Measurements from ENCODE around the gene TUBA3E.
A peak's percentile ranks its signal among the peaks of the same experiment; 100 is the strongest.
"Not testable (repeated sequence)": the region's sequence is repeated elsewhere in the genome, so short reads cannot be mapped to it uniquely, and the experiment has no call there.

The TUBA3E gene

GRCh38 chr2:130198343-130198742, at the start of gene TUBA3E:
Gene TUBA3E, minus strand, starts transcription at chr2:130198439. Its CDS starts 79 bp downstream, at chr2:130198360.
- H3K4me3 ChIP-seq (ENCODE audit: low read depth, low read length), result no peak within 1 kb of the TSS
- TF ChIP-seq, protein P1, sequence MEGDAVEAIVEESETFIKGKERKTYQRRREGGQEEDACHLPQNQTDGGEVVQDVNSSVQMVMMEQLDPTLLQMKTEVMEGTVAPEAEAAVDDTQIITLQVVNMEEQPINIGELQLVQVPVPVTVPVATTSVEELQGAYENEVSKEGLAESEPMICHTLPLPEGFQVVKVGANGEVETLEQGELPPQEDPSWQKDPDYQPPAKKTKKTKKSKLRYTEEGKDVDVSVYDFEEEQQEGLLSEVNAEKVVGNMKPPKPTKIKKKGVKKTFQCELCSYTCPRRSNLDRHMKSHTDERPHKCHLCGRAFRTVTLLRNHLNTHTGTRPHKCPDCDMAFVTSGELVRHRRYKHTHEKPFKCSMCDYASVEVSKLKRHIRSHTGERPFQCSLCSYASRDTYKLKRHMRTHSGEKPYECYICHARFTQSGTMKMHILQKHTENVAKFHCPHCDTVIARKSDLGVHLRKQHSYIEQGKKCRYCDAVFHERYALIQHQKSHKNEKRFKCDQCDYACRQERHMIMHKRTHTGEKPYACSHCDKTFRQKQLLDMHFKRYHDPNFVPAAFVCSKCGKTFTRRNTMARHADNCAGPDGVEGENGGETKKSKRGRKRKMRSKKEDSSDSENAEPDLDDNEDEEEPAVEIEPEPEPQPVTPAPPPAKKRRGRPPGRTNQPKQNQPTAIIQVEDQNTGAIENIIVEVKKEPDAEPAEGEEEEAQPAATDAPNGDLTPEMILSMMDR (conservative IDR thresholded peaks at IDR 0.05; ENCODE audit: low read depth, low read length), result no peak
- DNase-seq (ENCODE audit: low read depth), result no peak

- no peak overlapping the region for H3K4me3 ChIP-seq (ENCODE audit: low read depth, low read length)
- no peak for DNase-seq (ENCODE audit: low read depth)
- TF ChIP-seq, protein P1 (conservative IDR thresholded peaks at IDR 0.05; ENCODE audit: low read depth, low read length), result no peak
Observed at GRCh38 chr2:130246430-130246829, 48.2 kb upstream of the TUBA3E start.

DNA sequence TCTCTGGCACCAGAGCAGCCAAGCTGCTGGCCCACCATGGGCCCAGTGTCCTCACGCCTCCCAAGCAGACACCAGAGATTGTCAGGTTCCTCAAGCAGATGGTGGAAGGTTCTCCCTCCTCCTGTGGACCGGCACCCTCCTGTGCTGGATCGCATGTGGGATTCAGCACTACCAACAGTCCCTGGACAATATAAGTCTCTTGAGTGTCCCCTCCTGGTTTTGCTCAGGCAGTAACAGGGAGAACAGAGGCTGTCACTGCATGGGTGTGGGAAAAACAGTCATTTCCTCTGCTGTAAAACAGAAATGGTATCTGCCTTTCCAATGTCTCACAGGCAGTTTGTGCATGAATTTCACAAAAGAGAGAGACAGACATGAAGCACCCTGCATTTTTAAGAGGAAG, 47.7 kb upstream of the TUBA3E start:
- TF ChIP-seq, protein P1 (conservative IDR thresholded peaks at IDR 0.05; ENCODE audit: low read depth, low read length), result no peak
- no peak for DNase-seq (ENCODE audit: low read depth)
- no peak overlapping the region for H3K4me3 ChIP-seq (ENCODE audit: low read depth, low read length)

DNA sequence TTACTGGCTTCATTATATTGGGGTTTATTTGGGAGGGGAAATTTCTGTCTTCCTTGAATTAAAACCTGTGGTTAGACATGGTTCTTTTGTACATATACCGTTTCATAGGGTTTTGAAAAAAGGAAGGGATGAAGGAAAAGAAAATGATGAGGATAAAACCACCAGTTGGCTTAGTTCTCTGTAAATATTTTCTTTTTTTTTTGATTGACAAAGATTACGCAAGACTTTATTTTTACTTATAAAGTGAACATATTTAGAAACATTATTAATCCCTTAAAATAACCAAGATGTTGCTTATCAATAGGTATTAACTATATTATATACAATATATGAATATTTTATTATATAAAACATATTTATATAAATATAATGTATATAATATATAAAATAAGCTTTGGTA, 45.1 kb upstream of the TUBA3E start:
- TF ChIP-seq, protein P1 (conservative IDR thresholded peaks at IDR 0.05; ENCODE audit: low read depth, low read length), result no peak
- no peak overlapping the region for H3K4me3 ChIP-seq (ENCODE audit: low read depth, low read length)
- DNase-seq (ENCODE audit: low read depth), result no peak

GRCh38 chr2:130241041-130241707, 42.9 kb upstream of the TUBA3E start:
- no peak overlapping the region for H3K4me3 ChIP-seq (ENCODE audit: low read depth, low read length)
- TF ChIP-seq, protein P1 (conservative IDR thresholded peaks at IDR 0.05; ENCODE audit: low read depth, low read length), result no peak
- DNase-seq (ENCODE audit: low read depth), result peak; percentile 43

DNA sequence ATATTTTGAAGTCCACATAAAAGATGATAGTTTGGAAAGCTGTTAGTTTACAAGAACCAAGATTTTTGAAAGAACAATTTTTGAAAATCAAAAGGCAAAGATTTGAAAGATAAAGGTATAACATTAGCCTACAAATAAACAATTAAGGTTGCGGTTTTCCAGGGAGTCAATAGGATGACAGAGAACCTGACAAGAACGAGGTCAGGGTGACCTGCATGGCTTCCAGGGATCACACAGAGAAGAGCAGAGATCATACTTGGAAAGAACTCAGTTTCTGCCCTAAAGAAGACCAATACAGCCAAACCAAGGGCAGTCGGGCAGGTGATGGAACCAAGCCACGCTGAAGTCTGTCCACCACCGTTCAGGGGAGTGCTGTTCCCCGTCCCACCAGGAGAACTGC, 41.3 kb upstream of the TUBA3E start:
- not testable (repeated sequence) for H3K4me3 ChIP-seq (ENCODE audit: low read depth, low read length); DNase-seq (ENCODE audit: low read depth)

- not testable (repeated sequence) for H3K4me3 ChIP-seq (ENCODE audit: low read depth, low read length); DNase-seq (ENCODE audit: low read depth)
Observed at GRCh38 chr2:130233066-130233465, 34.8 kb upstream of the TUBA3E start.

DNA sequence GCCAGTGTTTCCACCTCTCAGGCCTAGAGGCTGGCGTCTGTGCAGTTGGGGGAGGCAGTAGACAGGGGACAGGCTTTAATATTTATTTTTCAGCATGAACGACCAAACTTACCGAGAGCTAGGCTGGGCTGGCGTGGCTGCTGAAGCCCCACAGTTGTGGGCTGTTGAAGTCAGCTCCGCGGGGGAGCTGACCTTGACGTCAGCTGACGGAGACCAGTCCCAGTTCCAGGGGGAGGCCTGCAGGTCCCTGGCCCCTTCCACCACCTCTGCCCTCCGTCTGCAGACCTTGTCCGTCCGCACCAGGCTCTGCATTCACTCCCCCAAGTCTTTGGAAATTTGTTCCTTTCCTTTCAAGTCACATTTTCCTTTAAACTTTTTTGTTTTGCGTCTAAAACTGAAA, 33.4 kb upstream of the TUBA3E start:
- DNase-seq (ENCODE audit: low read depth), result peak; percentile 9
- no peak overlapping the region for H3K4me3 ChIP-seq (ENCODE audit: low read depth, low read length)
- TF ChIP-seq, protein P1 (conservative IDR thresholded peaks at IDR 0.05; ENCODE audit: low read depth, low read length), result no peak

DNA sequence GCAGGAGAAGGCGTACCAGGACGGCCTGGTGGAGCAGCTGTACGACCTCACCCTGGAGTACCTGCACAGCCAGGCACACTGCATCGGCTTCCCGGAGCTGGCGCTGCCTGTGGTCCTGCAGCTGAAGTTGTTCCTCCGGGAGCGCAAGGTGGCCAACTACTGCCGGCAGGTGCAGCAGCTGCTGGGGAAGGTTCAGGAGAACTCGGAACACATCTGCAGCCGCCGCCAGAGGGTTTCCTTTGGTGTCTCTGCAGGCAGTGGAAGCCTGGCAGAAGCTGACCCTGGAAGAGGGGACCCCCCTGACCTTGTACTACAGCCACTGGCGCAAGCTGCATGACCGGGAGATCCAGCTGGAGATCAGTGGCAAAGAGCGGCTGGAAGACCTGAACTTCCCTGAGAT, 32.7 kb upstream of the TUBA3E start:
- not testable (repeated sequence) for DNase-seq (ENCODE audit: low read depth); H3K4me3 ChIP-seq (ENCODE audit: low read depth, low read length)

GRCh38 chr2:130230376-130230775, 32.1 kb upstream of the TUBA3E start:
- not testable (repeated sequence) for H3K4me3 ChIP-seq (ENCODE audit: low read depth, low read length); DNase-seq (ENCODE audit: low read depth)

GRCh38 chr2:130229161-130229510, 30.9 kb upstream of the TUBA3E start:
- peak; percentile 48 for DNase-seq (ENCODE audit: low read depth)
- H3K4me3 ChIP-seq (ENCODE audit: low read depth, low read length), result peak overlapping the region; percentile 26

DNA sequence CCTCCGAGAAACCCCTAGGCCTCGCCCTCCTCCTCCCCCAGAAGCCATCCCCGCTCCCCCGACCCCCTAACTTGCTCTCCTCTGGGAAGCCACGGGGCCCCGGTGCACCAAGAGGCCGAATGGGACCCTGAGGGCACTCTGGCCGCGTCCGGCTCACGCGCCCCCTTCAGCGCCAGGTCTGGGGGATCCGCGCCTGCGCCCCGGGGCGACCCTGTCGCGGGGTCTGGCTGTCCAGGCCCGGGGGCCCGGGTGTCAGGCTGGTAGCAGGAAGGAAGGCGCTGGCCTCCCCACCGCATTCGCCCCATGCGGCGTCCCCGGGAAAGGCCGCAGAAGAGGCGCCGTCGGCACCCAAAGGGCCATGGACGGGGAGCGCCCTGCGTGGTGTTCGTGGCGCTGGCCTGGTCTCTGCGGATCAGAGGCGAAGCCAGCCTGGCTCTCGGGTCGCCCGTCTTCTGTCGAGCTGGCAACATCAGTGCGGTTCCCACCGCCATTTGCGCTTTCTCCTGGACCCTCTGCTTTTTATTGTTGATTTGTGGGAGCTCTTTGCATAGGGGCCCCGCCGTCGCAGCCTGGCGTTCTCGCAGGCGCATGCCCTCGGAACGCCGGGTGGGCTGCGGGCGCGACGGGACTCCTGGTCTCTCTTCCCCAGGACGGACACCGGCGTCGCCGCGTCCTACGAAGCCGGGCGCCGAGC, 30.4 kb upstream of the TUBA3E start:
- H3K4me3 ChIP-seq (ENCODE audit: low read depth, low read length); DNase-seq (ENCODE audit: low read depth): not testable (repeated sequence)

Measured in choroid plexus epithelial cell (primary cell).